ENCODE results near the gene SORCS2. TPM values are rescaled to one million over a fixed set of nuclear protein-coding genes. Genes with fewer than 3 reads are reported as not detected.

The SORCS2 gene
- total RNA-seq, 1 experiment from 2014 or later: 0.15 TPM

DNA sequence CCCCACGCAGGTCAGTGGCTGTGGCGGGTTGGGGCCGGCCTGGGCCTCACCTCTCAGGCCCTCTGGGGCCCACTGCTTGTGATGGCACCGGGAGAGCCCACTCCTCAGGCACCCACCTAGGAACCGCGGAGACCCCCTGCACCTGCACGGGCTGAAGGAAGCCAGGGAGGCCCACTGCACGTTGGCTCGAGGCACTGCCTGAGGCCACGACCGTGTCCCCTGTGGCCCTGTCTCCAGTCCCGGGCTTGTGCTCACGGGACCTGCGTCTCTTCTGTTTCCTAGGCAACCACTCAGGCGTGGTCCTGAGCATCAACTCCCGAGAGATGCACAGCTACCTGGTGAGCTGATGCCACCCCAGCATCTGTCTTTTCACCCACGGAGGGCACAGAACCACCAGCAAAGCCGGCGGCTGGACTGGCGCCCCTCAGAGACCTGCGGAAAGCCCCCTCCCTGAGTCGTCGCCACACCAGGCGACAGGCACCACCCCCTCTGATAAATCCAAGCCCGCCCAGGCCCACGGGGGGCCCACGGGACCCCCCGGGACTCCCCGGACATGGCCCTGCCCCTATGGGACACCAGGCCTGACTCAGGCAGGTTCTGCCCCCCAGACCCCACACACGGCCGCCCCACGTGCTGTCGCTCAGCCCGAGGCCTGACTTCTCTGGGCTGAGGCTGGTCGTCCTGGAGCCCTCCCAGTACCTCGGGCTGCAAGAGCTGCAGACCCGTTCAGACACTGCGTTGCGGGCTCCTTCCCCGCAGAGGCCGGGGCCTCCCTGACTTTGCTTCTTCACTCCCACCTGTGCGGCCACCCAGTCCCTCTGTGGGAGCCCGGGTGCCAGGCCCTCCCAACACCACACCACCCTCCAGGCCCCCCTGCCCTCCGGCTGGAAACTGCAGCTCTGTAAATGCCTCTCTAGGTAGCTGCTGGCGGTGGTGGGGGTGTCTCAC lies 547.9 kb downstream of the SORCS2 start:
- in situ Hi-C loops (cut with HindIII; ENCODE audit: low pct_unique_long_range_greater_than_20kb, low sequenced_read_pairs): no loop called here
- CTCF ChIA-PET: no interaction called here
- Histone ChIP-seq H3K27ac (ENCODE audit: low read length) (no peak overlapping the region), H3K4me3 (ENCODE audit: low read depth in 2 of 2, low read length in 2 of 2) (no peak overlapping the region), H3K4me1 (ENCODE audit: control insufficient read depth, insufficient read depth, low read length) (no peaks in the 10 kb centered on the region), H3K9me3 (ENCODE audit: control insufficient read depth, insufficient read depth, low read depth, low read length) (no peaks in the 10 kb centered on the region), H3K36me3 (ENCODE audit: control insufficient read depth, insufficient read depth, low read length) (no peaks in the 10 kb centered on the region), H3K27me3 (ENCODE audit: control insufficient read depth, insufficient read depth, low read length) (no peaks in the 10 kb centered on the region)
- no peak for DNase-seq (ENCODE audit: low read depth, low spot score)
- ATAC-seq: no peak
- TF ChIP-seq TCF7L2 (IDR thresholded peaks at IDR 0.05; ENCODE audit: low read depth, low read length) (no peak), POLR2AphosphoS5 (IDR thresholded peaks at IDR 0.05; ENCODE audit: low read depth, low read length) (no peak), SIN3A (IDR thresholded peaks at IDR 0.05; ENCODE audit: borderline replicate concordance, insufficient read depth, low read depth, low read length) (no peak)
- TF ChIP-seq, protein P1, sequence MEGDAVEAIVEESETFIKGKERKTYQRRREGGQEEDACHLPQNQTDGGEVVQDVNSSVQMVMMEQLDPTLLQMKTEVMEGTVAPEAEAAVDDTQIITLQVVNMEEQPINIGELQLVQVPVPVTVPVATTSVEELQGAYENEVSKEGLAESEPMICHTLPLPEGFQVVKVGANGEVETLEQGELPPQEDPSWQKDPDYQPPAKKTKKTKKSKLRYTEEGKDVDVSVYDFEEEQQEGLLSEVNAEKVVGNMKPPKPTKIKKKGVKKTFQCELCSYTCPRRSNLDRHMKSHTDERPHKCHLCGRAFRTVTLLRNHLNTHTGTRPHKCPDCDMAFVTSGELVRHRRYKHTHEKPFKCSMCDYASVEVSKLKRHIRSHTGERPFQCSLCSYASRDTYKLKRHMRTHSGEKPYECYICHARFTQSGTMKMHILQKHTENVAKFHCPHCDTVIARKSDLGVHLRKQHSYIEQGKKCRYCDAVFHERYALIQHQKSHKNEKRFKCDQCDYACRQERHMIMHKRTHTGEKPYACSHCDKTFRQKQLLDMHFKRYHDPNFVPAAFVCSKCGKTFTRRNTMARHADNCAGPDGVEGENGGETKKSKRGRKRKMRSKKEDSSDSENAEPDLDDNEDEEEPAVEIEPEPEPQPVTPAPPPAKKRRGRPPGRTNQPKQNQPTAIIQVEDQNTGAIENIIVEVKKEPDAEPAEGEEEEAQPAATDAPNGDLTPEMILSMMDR (IDR thresholded peaks at IDR 0.05): no peak
- TF ChIP-seq, protein P2, sequence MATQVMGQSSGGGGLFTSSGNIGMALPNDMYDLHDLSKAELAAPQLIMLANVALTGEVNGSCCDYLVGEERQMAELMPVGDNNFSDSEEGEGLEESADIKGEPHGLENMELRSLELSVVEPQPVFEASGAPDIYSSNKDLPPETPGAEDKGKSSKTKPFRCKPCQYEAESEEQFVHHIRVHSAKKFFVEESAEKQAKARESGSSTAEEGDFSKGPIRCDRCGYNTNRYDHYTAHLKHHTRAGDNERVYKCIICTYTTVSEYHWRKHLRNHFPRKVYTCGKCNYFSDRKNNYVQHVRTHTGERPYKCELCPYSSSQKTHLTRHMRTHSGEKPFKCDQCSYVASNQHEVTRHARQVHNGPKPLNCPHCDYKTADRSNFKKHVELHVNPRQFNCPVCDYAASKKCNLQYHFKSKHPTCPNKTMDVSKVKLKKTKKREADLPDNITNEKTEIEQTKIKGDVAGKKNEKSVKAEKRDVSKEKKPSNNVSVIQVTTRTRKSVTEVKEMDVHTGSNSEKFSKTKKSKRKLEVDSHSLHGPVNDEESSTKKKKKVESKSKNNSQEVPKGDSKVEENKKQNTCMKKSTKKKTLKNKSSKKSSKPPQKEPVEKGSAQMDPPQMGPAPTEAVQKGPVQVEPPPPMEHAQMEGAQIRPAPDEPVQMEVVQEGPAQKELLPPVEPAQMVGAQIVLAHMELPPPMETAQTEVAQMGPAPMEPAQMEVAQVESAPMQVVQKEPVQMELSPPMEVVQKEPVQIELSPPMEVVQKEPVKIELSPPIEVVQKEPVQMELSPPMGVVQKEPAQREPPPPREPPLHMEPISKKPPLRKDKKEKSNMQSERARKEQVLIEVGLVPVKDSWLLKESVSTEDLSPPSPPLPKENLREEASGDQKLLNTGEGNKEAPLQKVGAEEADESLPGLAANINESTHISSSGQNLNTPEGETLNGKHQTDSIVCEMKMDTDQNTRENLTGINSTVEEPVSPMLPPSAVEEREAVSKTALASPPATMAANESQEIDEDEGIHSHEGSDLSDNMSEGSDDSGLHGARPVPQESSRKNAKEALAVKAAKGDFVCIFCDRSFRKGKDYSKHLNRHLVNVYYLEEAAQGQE (IDR thresholded peaks at IDR 0.05; ENCODE audit: insufficient read depth in 1 of 2, low read depth in 2 of 2, low read length in 1 of 2): no peak
- intact Hi-C loops (cut with micrococcal nuclease; ENCODE audit: unreplicated experiment): no loop called here
- no TSS peak for BruUV-seq (replicated peaks)
- POLR2A ChIA-PET: no interaction called here

DNA sequence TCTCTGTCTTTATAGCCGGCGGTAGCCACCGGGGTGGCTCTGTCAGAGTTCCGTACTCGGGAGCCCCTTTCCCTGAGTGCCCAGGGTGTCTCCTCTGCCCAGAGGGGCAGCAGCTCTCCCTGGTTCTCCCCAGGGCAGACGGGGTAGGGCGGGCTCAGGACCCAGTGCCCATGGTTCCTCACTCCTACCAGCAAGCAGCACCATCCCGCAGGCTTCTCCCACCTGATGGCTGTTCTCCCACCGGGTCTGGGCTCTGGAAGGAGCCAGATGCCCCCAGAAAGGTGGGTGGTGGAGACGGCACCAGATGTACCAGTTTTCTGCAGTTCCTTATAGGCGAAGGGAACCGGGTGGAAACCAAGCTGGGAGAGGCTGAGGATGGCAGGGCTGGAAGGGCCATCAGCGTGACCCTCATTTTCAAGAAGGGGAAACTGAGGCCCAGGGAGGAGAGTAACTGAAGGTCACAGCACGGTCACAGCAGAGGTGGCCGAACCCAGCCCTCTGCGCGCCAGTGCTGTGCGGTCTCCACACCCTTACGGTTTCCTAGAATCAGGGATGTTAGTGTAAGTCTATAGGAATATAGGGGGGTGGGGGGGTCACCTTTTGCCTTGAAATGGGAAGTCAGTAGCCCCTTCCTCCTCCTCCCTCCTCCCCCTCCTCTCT lies 548.7 kb downstream of the SORCS2 start:
- no peak overlapping the region for H3K27ac ChIP-seq (ENCODE audit: low read length)
- no peak overlapping the region for H3K4me3 ChIP-seq (ENCODE audit: low read depth in 2 of 2, low read length in 2 of 2)
- in situ Hi-C loops (cut with HindIII; ENCODE audit: low pct_unique_long_range_greater_than_20kb, low sequenced_read_pairs): no loop called here
- no peaks in the 10 kb centered on the region for H3K9me3 ChIP-seq (ENCODE audit: control insufficient read depth, insufficient read depth, low read depth, low read length)
- no peaks in the 10 kb centered on the region for H3K4me1 ChIP-seq (ENCODE audit: control insufficient read depth, insufficient read depth, low read length)
- no peaks in the 10 kb centered on the region for H3K27me3 ChIP-seq (ENCODE audit: control insufficient read depth, insufficient read depth, low read length)
- ATAC-seq (no peak), DNase-seq (ENCODE audit: low read depth, low spot score) (no peak)
- TF ChIP-seq, protein P2 (IDR thresholded peaks at IDR 0.05; ENCODE audit: insufficient read depth in 1 of 2, low read depth in 2 of 2, low read length in 1 of 2): no peak
- TF ChIP-seq SIN3A (IDR thresholded peaks at IDR 0.05; ENCODE audit: borderline replicate concordance, insufficient read depth, low read depth, low read length): no peak
- TF ChIP-seq TCF7L2 (IDR thresholded peaks at IDR 0.05; ENCODE audit: low read depth, low read length): no peak
- CTCF ChIA-PET: no interaction called here
- no peaks in the 10 kb centered on the region for H3K36me3 ChIP-seq (ENCODE audit: control insufficient read depth, insufficient read depth, low read length)
- no TSS peak for BruUV-seq (replicated peaks)
- intact Hi-C loops (cut with micrococcal nuclease; ENCODE audit: unreplicated experiment): no loop called here
- POLR2A ChIA-PET: no interaction called here

Data from Panc1 (cell line).